Esophagus squamous epithelium (tissue), 5 donors: ENCODE results near the gene TNFRSF6B. TPM values are rescaled to one million over a fixed set of nuclear protein-coding genes. Genes with fewer than 3 reads are reported as not detected.

Experiments used
- DNase-seq: peaks from one replicate; lab custom pipeline; 2025; lab: John Stamatoyannopoulos, UW
- H3K27ac ChIP-seq, 4 donors: fragments of 200-600 bp; sonication (generic); one replicate each; pipeline ENCODE4 v1.5.1; 2016 to 2019; ENCODE audit warnings: mild to moderate bottlenecking in 1 of 4
- H3K27me3 ChIP-seq, 4 donors: fragments of 200-600 bp; sonication (generic); 1 replicate in 3 of 4; 2 replicates in 1 of 4; pipeline versions ENCODE4 v1.5.1 to v1.6.0; 2017 to 2021; ENCODE audit warnings: antibody characterized with exemption in 1 of 4
- H3K36me3 ChIP-seq, 3 donors: fragments of 200-600 bp; sonication (generic); one replicate each; pipeline ENCODE4 v1.5.1; 2016 to 2019
- H3K4me1 ChIP-seq, 3 donors: fragments of 200-600 bp; sonication (generic); one replicate each; pipeline ENCODE4 v1.5.1; 2017 to 2019
- H3K4me3 ChIP-seq, 4 donors: fragments of 200-600 bp; sonication (generic); 1 replicate in 3 of 4; 2 replicates in 1 of 4; pipeline ENCODE4 v1.5.1; 2016 to 2019; ENCODE audit warnings: mild to moderate bottlenecking in 2 of 4, moderate library complexity in 1 of 4
- H3K9me3 ChIP-seq, 3 donors: fragments of 200-600 bp; sonication (generic); one replicate each; pipeline ENCODE4 v1.5.1; 2016 to 2019
- POLR2A ChIP-seq, 4 donors: fragments of 450-650 bp; IDR thresholded peaks; one replicate each; pipeline ENCODE4 v1.6.1; 2017; ENCODE audit warnings: antibody characterized with exemption in 4 of 4, mild to moderate bottlenecking in 4 of 4, moderate library complexity in 3 of 4
- WGBS, 2 donors: methylation state at CpG; one replicate each; pipeline ENCODE4 v1.1.5; 2018; 5-methylcytosine and 5-hydroxymethylcytosine counted together
- intact Hi-C: fragments of 100-400 bp; cut with DNase I; formaldehyde crosslinking; loops from one replicate; pipeline ENCODE4 v1.15.0; 2022
- small RNA-seq, 4 donors: library from RNA; depleted of rRNA; stranded (forward); fragments of <200 nt; gene quantifications; one replicate each; pipeline ENCODE3, GENCODE V24; 2016
- total RNA-seq, 4 donors: library from RNA; depleted of rRNA; stranded (reverse); fragments of >200 nt; gene quantifications; one replicate each; pipeline ENCODE4 v1.1.0, GENCODE V29; 2016
- TF ChIP-seq, protein P1 (sequence below), 6 experiments: fragments of 450-650 bp in 4 of 6; fragments of 200-600 bp in 2 of 6; sonication (generic) in 2 of 6; IDR thresholded peaks; one replicate each; pipeline ENCODE4 v1.5.1; 2016 to 2019; ENCODE audit warnings: antibody characterized with exemption in 6 of 6, mild to moderate bottlenecking in 4 of 6, moderate library complexity in 4 of 6
- donor health status: DM: yes; HTN: yes; CAD: no.

The TNFRSF6B gene
- total RNA-seq, 4 donors from 2014 or later: 2.5 to 15.2 (median 10.6) TPM

DNA sequence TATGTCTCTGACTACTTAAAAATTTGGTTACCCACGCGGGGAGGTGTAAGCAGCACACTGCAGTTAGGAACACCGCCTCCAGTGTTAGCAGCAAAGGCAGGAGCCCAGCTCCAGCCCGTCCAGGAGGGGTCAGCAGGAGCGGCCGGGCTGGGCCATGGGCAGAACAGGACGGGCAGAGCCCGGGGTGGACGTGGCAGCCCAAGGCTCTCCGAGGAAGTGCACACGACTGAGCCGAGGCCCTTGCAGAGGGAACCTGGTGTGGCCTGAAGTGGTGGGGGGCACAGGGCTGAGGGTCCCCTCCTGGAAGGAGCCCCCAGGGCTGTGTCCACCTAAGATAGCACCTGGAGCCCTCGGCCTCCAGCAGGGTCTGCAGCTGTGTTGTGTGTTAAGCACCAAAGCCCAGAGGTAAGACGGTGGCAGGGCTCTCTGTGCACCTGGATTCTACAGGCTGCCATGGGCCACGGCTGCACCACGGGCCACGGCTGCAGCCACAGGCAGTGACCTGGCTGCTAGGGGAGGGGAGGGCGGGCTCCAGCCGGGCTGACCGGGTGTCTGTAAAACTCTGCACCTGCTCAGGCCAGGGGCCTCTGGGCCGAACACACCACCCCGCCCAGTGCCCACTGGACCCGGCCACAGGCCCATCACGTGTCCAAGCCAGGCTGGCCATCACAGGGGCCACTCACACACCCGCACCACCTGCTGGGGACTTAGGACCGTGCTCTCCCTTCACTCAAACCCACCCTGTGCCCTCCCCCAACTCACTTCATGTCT, 49.7 kb downstream of the TNFRSF6B start:
- Histone ChIP-seq H3K9me3 (no peaks in the 10 kb centered on the region), H3K36me3 (peaks cover 4 to 39% (median 15%) of the 10 kb centered on the region in 3 donors), H3K27me3 (no peaks in the 10 kb centered on the region), H3K4me1 (peaks cover 10 to 19% (median 11%) of the 10 kb centered on the region in 3 donors), H3K4me3 (no peak overlapping the region), H3K27ac (no peak overlapping the region)
- WGBS, 2 donors: 79 to 85% methylated on average over 12 of the region's 26 CpGs
- no peak for DNase-seq
- intact Hi-C loops: no loop called here
- TF ChIP-seq POLR2A (IDR thresholded peaks at IDR 0.05): no peak
- TF ChIP-seq, protein P1, sequence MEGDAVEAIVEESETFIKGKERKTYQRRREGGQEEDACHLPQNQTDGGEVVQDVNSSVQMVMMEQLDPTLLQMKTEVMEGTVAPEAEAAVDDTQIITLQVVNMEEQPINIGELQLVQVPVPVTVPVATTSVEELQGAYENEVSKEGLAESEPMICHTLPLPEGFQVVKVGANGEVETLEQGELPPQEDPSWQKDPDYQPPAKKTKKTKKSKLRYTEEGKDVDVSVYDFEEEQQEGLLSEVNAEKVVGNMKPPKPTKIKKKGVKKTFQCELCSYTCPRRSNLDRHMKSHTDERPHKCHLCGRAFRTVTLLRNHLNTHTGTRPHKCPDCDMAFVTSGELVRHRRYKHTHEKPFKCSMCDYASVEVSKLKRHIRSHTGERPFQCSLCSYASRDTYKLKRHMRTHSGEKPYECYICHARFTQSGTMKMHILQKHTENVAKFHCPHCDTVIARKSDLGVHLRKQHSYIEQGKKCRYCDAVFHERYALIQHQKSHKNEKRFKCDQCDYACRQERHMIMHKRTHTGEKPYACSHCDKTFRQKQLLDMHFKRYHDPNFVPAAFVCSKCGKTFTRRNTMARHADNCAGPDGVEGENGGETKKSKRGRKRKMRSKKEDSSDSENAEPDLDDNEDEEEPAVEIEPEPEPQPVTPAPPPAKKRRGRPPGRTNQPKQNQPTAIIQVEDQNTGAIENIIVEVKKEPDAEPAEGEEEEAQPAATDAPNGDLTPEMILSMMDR (IDR thresholded peaks at IDR 0.05): no peak

DNA sequence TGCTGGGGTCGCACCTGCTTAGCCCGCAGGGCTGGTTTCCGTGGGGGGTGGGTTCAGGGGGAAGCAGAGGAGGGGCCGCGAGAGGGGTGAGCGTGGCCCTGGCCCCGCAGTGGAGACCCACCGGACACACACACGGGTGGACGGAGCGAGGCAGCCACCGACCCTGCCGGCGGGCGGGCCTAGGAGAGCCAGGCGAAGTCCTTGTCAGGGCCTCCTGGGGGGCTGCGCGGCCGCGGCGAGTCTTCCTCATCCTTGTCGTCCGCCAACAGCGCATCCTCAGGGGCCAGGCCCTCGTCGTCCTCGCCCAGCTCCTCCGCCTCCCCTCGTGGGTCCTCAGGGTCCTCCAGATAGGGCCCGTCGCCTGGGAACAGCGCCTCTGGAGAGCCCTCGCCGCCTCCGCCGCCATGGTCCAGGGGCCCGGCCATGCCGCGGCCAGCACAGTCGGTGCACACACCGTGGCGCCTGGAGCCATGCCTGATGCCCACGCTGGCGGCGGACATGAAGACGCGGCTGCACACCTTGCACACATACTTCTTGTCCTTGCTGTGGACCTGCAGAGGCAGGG, 50.4 kb downstream of the TNFRSF6B start:
- intact Hi-C loops: no loop called here
- peaks cover 4 to 34% (median 15%) of the 10 kb centered on the region in 3 donors for H3K36me3 ChIP-seq
- 90 to 94% methylated on average over 16 to 29 of the region's 47 CpGs for WGBS, 2 donors
- no peak for TF ChIP-seq POLR2A (IDR thresholded peaks at IDR 0.05)
- TF ChIP-seq, protein P1 (IDR thresholded peaks at IDR 0.05): no peak
- no peaks in the 10 kb centered on the region for H3K9me3 ChIP-seq
- peaks cover 3 to 13% (median 4%) of the 10 kb centered on the region in 3 donors for H3K4me1 ChIP-seq
- DNase-seq: no peak
- H3K4me3 ChIP-seq: no peak overlapping the region
- H3K27ac ChIP-seq: no peak overlapping the region
- H3K27me3 ChIP-seq: no peaks in the 10 kb centered on the region

DNA sequence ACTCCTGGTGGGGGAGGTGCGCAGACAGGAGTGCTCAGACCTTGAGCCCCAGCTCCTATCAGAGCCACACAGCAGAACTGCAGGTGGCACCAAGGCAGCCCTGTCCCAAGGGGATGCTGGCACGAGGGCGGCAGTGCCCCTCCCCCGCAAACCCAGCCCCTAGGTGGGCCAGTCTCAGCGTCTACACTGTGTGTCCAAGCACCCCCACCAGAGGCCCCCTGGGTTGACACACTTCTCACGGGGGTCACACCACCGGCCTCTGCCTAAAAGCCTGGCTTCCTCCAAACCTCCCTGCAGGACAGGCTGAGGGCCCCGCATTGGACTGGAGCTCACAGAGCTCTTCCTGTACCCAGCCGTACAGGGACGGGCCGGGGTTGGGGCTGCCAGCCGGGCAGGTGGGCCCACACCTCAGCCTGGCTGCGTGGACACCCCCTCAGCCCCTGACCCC, 51.2 kb downstream of the TNFRSF6B start:
- H3K27me3 ChIP-seq: no peaks in the 10 kb centered on the region
- TF ChIP-seq POLR2A (IDR thresholded peaks at IDR 0.05): no peak
- TF ChIP-seq, protein P1 (IDR thresholded peaks at IDR 0.05): no peak
- H3K9me3 ChIP-seq: no peaks in the 10 kb centered on the region
- H3K4me3 ChIP-seq: no peak overlapping the region
- WGBS, 2 donors: 17 to 100% methylated on average over 1 of the region's 13 CpGs
- peaks cover 4 to 26% (median 8%) of the 10 kb centered on the region in 3 donors for H3K36me3 ChIP-seq
- intact Hi-C loops: no loop called here
- no peak for DNase-seq
- peaks cover 0 to 4% (median 0%) of the 10 kb centered on the region in 3 donors for H3K4me1 ChIP-seq
- H3K27ac ChIP-seq: no peak overlapping the region

Small RNA genes within 50 kb of the gene (small RNA-seq; reads per million reads assigned to genes)
- 0 reads per million in 4 donors for gene LIME1
- 0 reads per million in 4 donors for gene TNFRSF6B

Other genes starting within 250 kb of the TNFRSF6B start
- not detected for gene KCNQ2, start 224.0 kb upstream of the TNFRSF6B start, total RNA-seq
- gene EEF1A2, start 197.6 kb upstream of the TNFRSF6B start, total RNA-seq: 1 to 10 TPM in 3 of 4 donors, under 1 TPM in 1; 0.44 to 3.1 (median 1.9) TPM
- gene PPDPF, start 175.9 kb upstream of the TNFRSF6B start, total RNA-seq: 100 to 1,000 TPM; 142 to 613 (median 338) TPM
- gene PTK6, start 159.3 kb upstream of the TNFRSF6B start, total RNA-seq: 100 to 1,000 TPM in 1 of 4 donors, 10 to 100 TPM in 3; 40.8 to 133 (median 49.7) TPM
- not detected for gene SRMS, start 148.9 kb upstream of the TNFRSF6B start, total RNA-seq
- gene FNDC11, start 142.5 kb upstream of the TNFRSF6B start, total RNA-seq: under 1 TPM in 1 of 4 donors, not detected in 3; under 0.01 TPM
- 10 to 100 TPM; 23.7 to 37.6 (median 31.2) TPM for gene HELZ2, start 122.4 kb upstream of the TNFRSF6B start, total RNA-seq
- gene GMEB2, start 69.6 kb upstream of the TNFRSF6B start, total RNA-seq: 10 to 100 TPM in 3 of 4 donors, 1 to 10 TPM in 1; 7.2 to 12.0 (median 11.0) TPM
- 1 to 10 TPM; 1.9 to 8.4 (median 4.5) TPM for gene STMN3, start 43.2 kb upstream of the TNFRSF6B start, total RNA-seq
- 10 to 100 TPM in 2 of 4 donors, 1 to 10 TPM in 2; 6.4 to 22.7 (median 12.8) TPM for gene RTEL1, start 38.3 kb upstream of the TNFRSF6B start, total RNA-seq
- 10 to 100 TPM; 30.4 to 45.5 (median 37.0) TPM for gene ARFRP1, start 11.3 kb downstream of the TNFRSF6B start, total RNA-seq
- 10 to 100 TPM; 25.4 to 31.9 (median 28.3) TPM for gene ZGPAT, start 11.4 kb downstream of the TNFRSF6B start, total RNA-seq
- 10 to 100 TPM; 10.9 to 22.3 (median 14.4) TPM for gene LIME1, start 40.0 kb downstream of the TNFRSF6B start, total RNA-seq
- 10 to 100 TPM; 37.0 to 55.5 (median 50.2) TPM for gene SLC2A4RG, start 43.1 kb downstream of the TNFRSF6B start, total RNA-seq
- gene ZBTB46, start 134.6 kb downstream of the TNFRSF6B start, total RNA-seq: 1 to 10 TPM in 3 of 4 donors, under 1 TPM in 1; 0.79 to 4.2 (median 2.0) TPM
- gene ABHD16B, start 164.8 kb downstream of the TNFRSF6B start, total RNA-seq: not detected
- gene TPD52L2, start 168.6 kb downstream of the TNFRSF6B start, total RNA-seq: 100 to 1,000 TPM in 3 of 4 donors, 10 to 100 TPM in 1; 97.1 to 124 (median 116) TPM
- gene DNAJC5, start 198.5 kb downstream of the TNFRSF6B start, total RNA-seq: 10 to 100 TPM; 58.7 to 89.5 (median 75.4) TPM